ENCODE measurements around the gene EIF3A.

DNA sequence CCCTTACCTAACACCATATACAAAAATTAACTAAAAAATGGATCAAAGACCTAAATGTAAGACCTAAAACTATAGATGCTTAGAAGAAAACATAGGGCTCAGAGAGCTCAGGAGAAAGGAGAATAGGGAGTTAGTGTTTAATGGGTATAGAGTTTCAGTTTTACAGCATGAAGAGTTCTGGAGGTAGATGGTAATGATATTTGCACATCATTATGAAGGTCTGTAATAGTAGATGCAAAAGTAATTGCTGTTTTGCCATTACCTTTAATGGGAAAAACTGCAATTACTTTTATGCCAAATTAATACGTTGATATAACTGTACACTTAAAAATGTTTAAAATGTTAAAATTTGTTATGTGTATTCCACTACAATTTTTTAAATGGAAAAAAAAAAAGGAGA, 90.3 kb downstream of the EIF3A start:
- TF ChIP-seq, protein P1, sequence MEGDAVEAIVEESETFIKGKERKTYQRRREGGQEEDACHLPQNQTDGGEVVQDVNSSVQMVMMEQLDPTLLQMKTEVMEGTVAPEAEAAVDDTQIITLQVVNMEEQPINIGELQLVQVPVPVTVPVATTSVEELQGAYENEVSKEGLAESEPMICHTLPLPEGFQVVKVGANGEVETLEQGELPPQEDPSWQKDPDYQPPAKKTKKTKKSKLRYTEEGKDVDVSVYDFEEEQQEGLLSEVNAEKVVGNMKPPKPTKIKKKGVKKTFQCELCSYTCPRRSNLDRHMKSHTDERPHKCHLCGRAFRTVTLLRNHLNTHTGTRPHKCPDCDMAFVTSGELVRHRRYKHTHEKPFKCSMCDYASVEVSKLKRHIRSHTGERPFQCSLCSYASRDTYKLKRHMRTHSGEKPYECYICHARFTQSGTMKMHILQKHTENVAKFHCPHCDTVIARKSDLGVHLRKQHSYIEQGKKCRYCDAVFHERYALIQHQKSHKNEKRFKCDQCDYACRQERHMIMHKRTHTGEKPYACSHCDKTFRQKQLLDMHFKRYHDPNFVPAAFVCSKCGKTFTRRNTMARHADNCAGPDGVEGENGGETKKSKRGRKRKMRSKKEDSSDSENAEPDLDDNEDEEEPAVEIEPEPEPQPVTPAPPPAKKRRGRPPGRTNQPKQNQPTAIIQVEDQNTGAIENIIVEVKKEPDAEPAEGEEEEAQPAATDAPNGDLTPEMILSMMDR (conservative IDR thresholded peaks at IDR 0.05 in 1 of 2, IDR thresholded peaks at IDR 0.05 in 1 of 2; ENCODE audit: low read depth in 1 of 2, low read length in 2 of 2): no peak
- TF ChIP-seq EZH2 (IDR thresholded peaks at IDR 0.05; ENCODE audit: low read length, missing control alignments): no peak

Measured in fibroblast of lung (primary cell).